NCI-H1930 (cell line): ENCODE data around the gene SDC1.
A peak's percentile ranks its signal among the peaks of the same experiment; 100 is the strongest.
"Not testable (repeated sequence)": the region's sequence is repeated elsewhere in the genome, so short reads cannot be mapped to it uniquely, and the experiment has no call there.

ENCODE experiments used
- DNase-seq, 2 experiments: peaks; one replicate each; lab custom pipeline; 2025; lab: John Stamatoyannopoulos, UW

SDC1 gene, protein sequence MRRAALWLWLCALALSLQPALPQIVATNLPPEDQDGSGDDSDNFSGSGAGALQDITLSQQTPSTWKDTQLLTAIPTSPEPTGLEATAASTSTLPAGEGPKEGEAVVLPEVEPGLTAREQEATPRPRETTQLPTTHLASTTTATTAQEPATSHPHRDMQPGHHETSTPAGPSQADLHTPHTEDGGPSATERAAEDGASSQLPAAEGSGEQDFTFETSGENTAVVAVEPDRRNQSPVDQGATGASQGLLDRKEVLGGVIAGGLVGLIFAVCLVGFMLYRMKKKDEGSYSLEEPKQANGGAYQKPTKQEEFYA

DNA sequence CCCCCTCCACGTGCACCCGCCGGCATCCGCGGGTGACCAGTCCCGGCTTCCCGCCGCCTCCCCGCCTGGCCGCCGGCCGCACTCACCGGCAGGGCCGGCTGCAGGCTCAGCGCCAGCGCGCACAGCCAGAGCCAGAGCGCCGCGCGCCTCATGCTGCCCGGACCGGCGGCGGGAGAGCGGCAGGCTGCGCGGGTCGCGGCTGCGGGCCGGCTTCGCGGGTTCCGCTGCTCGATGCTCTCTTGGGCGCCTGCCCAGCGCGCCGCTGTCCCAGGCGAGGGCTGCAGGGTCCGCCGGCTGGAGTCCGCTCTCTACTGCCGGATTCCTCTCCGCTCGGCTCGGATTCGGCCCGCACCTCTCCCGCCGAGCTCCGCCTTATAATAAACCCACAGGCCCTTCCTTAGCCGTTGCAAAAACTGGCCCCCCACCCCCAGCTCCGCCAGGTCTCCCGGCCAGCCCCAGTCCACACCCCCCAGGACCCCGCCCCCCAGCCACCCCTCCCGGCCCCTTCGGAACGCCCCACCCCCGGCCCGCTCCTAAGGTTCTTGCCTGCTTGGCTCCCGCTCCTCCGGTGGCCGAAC is at the start of gene SDC1:
Gene SDC1 (minus strand): TSS at position 415 of the 578 bp plus-strand sequence. CDS start 263 bp downstream, at position 152.
- peak in 1 of 2 experiments; percentile 70 for DNase-seq

- no peak for DNase-seq
Observed at GRCh38 chr2:20273042-20273441, 48.1 kb upstream of the SDC1 start.

DNA sequence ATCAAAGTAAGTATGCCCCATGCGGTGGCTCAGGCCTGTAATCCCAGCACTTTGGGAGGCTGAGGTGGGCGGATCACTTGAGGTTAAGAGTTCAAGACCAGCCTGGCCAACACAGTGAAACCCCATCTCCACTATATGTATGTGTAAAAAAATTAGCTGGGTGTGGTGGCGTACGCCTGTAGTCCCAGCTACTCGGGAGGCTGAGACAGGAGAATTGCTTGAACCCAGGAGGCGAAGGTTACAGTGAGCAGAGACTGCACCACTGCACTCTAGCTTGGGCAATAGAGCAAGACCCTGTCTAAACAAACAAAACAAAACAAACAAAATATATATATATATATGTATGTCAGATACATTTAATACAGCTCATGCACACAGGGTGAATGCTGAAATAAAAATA is 43.4 kb upstream of the SDC1 start:
- DNase-seq: not testable (repeated sequence)

DNA sequence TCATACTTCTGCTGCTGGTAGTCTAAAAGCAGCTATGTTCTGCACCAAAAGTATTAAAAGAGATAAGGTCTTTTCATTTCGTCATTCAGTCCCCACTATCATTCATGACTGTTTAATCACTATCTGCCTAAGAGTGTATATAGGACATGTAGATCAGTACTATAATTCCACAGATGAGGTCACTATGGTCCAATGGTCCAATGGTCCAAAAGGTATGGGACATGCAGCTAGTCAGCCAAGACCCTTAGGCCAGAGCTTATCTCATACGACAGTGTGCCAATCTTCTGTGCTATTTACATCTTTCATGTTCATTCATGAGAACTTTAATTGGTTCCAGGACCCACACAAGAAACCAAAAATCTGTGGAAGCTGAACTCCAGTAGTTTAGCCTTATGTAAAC is 42.6 kb upstream of the SDC1 start:
- DNase-seq: no peak

DNA sequence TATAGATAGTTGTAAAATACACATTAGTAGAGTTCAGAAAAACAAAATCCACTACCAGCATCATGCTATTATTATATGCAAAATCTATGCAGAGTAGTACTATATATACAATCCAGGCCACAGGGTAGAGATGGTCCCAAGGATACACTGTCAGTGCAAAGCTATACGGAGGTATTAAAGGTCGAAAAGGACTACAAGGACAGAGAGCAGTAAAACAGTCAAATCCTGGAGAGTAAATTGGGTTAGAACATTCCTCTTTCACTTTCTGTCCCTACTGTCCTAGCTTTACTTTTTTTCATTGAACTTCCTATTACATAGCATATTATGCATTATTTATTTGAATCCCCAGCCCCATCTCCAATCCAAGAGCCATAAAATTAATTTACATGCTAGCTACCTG is 39.7 kb upstream of the SDC1 start:
- no peak for DNase-seq

DNA sequence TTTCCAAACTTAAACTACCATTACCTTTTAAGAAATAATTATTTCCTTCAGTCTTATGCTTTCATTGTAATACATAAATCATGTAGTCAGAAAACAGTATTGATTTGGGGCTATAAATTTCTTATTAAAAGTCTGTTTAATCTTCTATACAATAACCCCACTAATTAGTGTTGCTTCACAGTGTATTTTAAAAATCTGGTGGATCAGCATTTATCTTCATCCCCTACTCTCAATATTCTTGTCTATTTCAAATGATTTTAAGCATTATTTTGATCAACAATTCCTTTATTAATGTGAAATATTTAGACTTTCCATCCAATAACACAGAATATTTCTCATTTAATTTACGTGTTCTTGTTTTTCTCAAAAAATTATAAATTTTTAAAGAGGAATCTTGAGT is 32.5 kb upstream of the SDC1 start:
- no peak for DNase-seq

DNA sequence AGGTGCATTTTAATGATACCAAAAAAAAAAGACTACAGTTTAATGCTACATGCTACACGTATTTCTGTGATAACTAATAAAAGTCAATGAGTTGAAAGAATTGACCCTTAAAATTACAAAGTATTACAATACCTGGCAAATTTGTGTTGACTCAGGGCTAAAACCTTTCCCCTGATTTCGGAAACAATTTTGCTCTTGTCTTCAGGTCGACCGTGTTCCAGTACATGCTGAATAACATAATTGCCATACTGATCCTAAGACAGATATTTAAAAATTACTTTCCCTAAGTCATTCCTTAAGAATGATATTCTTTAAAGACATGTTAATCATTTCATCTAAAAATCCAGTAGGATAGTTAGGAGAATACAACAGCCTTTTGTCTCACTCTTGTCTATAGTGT is 29.8 kb upstream of the SDC1 start:
- no peak for DNase-seq

DNA sequence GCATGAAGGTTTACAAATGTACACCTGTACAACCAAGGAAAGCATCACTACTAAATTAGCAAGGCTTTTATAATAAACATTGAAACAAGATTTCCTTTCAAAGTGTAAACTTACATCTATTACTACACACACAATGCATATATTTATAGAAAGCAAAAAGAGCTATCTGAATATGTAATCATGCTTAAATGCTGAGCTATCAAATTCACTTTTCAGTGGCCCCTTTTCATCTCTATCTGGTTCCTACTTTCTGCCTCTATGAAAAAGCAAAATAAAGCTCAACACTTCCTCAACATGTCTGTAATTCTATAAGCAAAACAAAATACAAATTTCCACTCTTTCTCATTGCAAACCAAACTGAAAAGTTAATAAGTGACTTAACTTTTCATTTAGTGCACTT is 25.5 kb upstream of the SDC1 start:
- DNase-seq: no peak

- DNase-seq: no peak
Observed at GRCh38 chr2:20249170-20249569, 24.2 kb upstream of the SDC1 start.

DNA sequence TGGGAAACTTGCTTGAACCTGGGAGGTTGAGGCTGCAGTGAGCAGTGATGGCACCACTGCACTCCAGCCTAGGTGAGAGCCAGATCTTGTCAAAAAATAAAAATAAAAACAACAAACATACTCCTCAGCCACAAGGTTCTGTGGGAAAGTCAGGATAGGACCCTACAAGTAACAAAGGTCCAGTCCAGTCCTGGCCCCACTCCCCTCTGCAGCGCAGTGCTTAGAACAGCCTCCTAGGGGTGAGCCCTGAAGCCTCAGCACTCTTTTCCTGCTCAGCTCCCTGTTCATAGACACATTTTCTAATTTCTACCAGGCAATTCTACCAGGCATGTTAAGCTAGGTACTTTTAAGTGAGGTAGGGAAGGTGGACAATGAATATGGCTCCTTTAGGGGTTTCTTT is 22.2 kb upstream of the SDC1 start:
- DNase-seq: no peak

DNA sequence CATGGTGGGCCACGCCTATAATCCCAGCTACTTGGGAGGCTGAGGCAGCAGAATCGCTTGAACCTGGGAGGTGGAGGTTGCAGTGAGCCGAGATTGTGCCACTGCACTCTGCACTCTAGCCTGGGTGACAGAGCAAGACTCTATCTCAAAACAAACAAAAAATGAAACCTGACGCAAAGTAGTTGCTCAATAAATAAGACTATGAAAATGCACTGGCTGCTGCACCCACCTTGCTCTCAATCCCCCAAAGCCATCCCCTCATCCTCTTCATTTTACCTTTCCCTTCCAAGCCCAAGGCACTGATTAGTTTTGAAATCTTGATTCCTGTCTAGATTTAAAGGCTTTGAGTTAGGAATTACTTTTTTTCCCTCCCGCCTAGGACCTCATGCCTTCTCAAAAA is 18.7 kb upstream of the SDC1 start:
- DNase-seq: not testable (repeated sequence)

DNA sequence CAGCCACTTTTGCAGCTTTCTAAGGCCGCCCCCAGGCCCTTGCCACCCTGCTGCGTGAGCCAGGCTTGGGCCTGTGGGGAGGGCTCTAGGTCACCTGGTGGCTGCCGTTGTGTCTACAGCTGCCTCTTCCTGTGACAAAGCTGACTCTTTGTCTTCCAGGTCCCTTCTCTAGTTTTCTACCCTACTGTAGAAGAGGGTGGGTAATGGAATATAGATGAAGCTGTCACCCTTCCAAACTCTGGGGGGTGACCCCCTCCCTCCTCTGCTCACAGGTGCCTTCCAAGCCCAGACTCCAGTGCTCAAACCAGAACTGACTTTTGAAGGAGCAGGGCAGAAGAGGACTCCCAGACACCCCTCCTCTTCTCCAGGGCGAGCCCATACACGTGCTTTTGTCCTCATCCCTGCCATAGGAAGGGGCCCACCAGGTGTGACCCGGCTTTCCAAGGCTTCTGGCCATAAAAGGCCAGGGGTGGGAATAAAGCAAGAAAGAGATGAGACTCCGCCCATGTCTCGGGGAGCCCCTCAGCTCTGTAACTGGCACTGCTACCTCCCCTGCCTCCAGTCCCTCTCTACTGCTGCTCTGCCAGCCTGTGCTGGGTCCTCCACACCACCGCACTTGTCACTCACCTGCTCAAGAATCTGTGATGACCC is 17.9 kb upstream of the SDC1 start:
- DNase-seq: no peak

GRCh38 chr2:20241973-20242726 is 17.2 kb upstream of the SDC1 start:
- no peak for DNase-seq

- DNase-seq: not testable (repeated sequence)
Observed at GRCh38 chr2:20240291-20240690, 15.4 kb upstream of the SDC1 start.

GRCh38 chr2:20236496-20236895 is 11.6 kb upstream of the SDC1 start:
- DNase-seq: no peak

GRCh38 chr2:20235655-20236305 is 10.8 kb upstream of the SDC1 start:
- no peak for DNase-seq

- not testable (repeated sequence) for DNase-seq
Observed at GRCh38 chr2:20234597-20234996, 9.7 kb upstream of the SDC1 start.

GRCh38 chr2:20232837-20233207 is 7.9 kb upstream of the SDC1 start:
- DNase-seq: no peak

- no peak for DNase-seq
Observed at GRCh38 chr2:20231598-20232026, 6.7 kb upstream of the SDC1 start.

DNA sequence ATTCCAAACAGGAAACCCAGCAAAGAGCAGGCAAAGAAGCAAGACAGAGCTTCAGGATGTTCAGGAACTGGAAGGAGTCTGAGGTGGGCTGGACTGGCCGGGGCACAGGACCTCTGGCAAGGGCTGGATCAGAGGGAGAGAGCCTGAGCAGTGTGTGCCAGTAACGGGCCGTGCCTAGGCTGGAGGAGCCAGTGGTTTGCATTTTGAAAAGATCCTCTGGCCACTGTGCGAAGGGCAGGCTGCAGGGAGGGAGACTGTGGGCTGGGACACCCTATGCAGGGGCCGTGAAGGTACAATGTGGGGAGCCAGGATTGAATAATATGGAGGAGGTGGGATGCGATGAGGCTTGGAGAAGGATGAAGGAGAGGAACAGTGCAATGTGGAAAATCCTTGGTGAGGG is 6.2 kb upstream of the SDC1 start:
- no peak for DNase-seq

- DNase-seq: no peak
Observed at GRCh38 chr2:20230114-20230425, 5.1 kb upstream of the SDC1 start.
